Vagina (tissue), 2 donors: ENCODE data around the gene INSYN1. TPM values are rescaled to one million over a fixed set of nuclear protein-coding genes. Genes with fewer than 3 reads are reported as not detected.

ENCODE experiments used
- DNase-seq, 2 donors: peaks; one replicate each; pipeline ENCODE4 v3.0.0-alpha.2; 2017; ENCODE audit errors: extremely low spot score in 2 of 2
- H3K27ac ChIP-seq: fragments of 200-600 bp; sonication (generic); one replicate; pipeline ENCODE4 v1.5.1; 2019
- H3K27me3 ChIP-seq: fragments of 200-600 bp; sonication (generic); one replicate; pipeline ENCODE4 v1.5.1; 2019
- H3K36me3 ChIP-seq, 2 donors: fragments of 200-600 bp; sonication (generic); one replicate each; pipeline ENCODE4 v1.5.1; 2017 to 2019
- H3K4me1 ChIP-seq: fragments of 200-600 bp; sonication (generic); one replicate; pipeline ENCODE4 v1.5.1; 2019
- H3K4me3 ChIP-seq, 2 donors: fragments of 200-600 bp; sonication (generic); 1 replicate in 1 of 2; 2 replicates in 1 of 2; pipeline ENCODE4 v1.5.1; 2016 to 2019
- H3K9me3 ChIP-seq: fragments of 200-600 bp; sonication (generic); one replicate; pipeline ENCODE4 v1.5.1; 2019
- CTCF ChIP-seq, 3 experiments: fragments of 450-650 bp in 2 of 3; fragments of 200-600 bp in 1 of 3; sonication (generic) in 1 of 3; IDR thresholded peaks; one replicate each; pipeline ENCODE4 v1.5.1; 2017 to 2019; ENCODE audit warnings: antibody characterized with exemption in 3 of 3, mild to moderate bottlenecking in 2 of 3, moderate library complexity in 2 of 3
- POLR2A ChIP-seq, 2 donors: fragments of 450-650 bp; IDR thresholded peaks; one replicate each; pipeline ENCODE4 v1.6.1; 2017; ENCODE audit warnings: antibody characterized with exemption in 2 of 2, mild to moderate bottlenecking in 2 of 2, moderate library complexity in 2 of 2
- POLR2AphosphoS5 ChIP-seq, 2 donors: sonication (generic); formaldehyde crosslinking; IDR thresholded peaks; one replicate each; pipeline ENCODE4 v1.9.0; 2017; ENCODE audit warnings: antibody characterized with exemption in 2 of 2, mild to moderate bottlenecking in 2 of 2, low read depth in 1 of 2; ENCODE audit not compliant: insufficient read depth in 1 of 2
- intact Hi-C: fragments of 100-400 bp; cut with DNase I; formaldehyde crosslinking; loops from one replicate; pipeline ENCODE4 v1.15.1; 2023
- total RNA-seq: library from RNA; depleted of rRNA; stranded (reverse); fragments of >200 nt; gene quantifications from one replicate; pipeline ENCODE4 v1.2.3, GENCODE V29; 2016

INSYN1 gene
- total RNA-seq, 1 donor from 2014 or later = 5.6 TPM

- Histone ChIP-seq H3K27ac (no peak overlapping the region), H3K27me3 (no peaks in the 10 kb centered on the region), H3K9me3 (no peaks in the 10 kb centered on the region), H3K36me3 (peaks cover 0 to 23% of the 10 kb centered on the region in 2 donors), H3K4me1 (peaks cover 5% of the 10 kb centered on the region), H3K4me3 (no peak overlapping the region)
- intact Hi-C loops = no loop called here
- TF ChIP-seq CTCF (IDR thresholded peaks at IDR 0.05) (no peak), POLR2AphosphoS5 (IDR thresholded peaks at IDR 0.05; ENCODE audit: insufficient read depth in 1 of 2, low read depth in 1 of 2) (no peak), POLR2A (IDR thresholded peaks at IDR 0.05) (no peak)
- no peak for DNase-seq
Measured at GRCh38 chr15:73715417-73715816, 37.7 kb downstream of the INSYN1 start.

- TF ChIP-seq CTCF (IDR thresholded peaks at IDR 0.05) (no peak), POLR2A (IDR thresholded peaks at IDR 0.05) (no peak), POLR2AphosphoS5 (IDR thresholded peaks at IDR 0.05; ENCODE audit: insufficient read depth in 1 of 2, low read depth in 1 of 2) (no peak)
- Histone ChIP-seq H3K4me3 (no peak overlapping the region), H3K4me1 (peaks cover 5% of the 10 kb centered on the region), H3K36me3 (peaks cover 0 to 24% of the 10 kb centered on the region in 2 donors), H3K27me3 (no peaks in the 10 kb centered on the region), H3K9me3 (no peaks in the 10 kb centered on the region), H3K27ac (no peak overlapping the region)
- DNase-seq = no peak
- intact Hi-C loops = no loop called here
Measured at GRCh38 chr15:73714695-73715301, 38.4 kb downstream of the INSYN1 start.

GRCh38 chr15:73712107-73712506, 41.0 kb downstream of the INSYN1 start:
- peaks cover 5% of the 10 kb centered on the region for H3K4me1 ChIP-seq
- TF ChIP-seq POLR2AphosphoS5 (IDR thresholded peaks at IDR 0.05; ENCODE audit: insufficient read depth in 1 of 2, low read depth in 1 of 2) (no peak), POLR2A (IDR thresholded peaks at IDR 0.05) (no peak), CTCF (IDR thresholded peaks at IDR 0.05) (no peak)
- no peak overlapping the region for H3K4me3 ChIP-seq
- no peak for DNase-seq
- H3K27me3 ChIP-seq = no peaks in the 10 kb centered on the region
- no peak overlapping the region for H3K27ac ChIP-seq
- H3K9me3 ChIP-seq = no peaks in the 10 kb centered on the region
- intact Hi-C loops = no loop called here
- H3K36me3 ChIP-seq = peaks cover 0 to 38% of the 10 kb centered on the region in 2 donors

GRCh38 chr15:73711526-73711925, 41.6 kb downstream of the INSYN1 start:
- peaks cover under 1% of the 10 kb centered on the region for H3K4me1 ChIP-seq
- no peak for TF ChIP-seq POLR2AphosphoS5 (IDR thresholded peaks at IDR 0.05; ENCODE audit: insufficient read depth in 1 of 2, low read depth in 1 of 2)
- TF ChIP-seq POLR2A (IDR thresholded peaks at IDR 0.05) = no peak
- TF ChIP-seq CTCF (IDR thresholded peaks at IDR 0.05) = no peak
- H3K27ac ChIP-seq = no peak overlapping the region
- no peaks in the 10 kb centered on the region for H3K9me3 ChIP-seq
- intact Hi-C loops = no loop called here
- H3K4me3 ChIP-seq = no peak overlapping the region
- peaks cover 0 to 44% of the 10 kb centered on the region in 2 donors for H3K36me3 ChIP-seq
- H3K27me3 ChIP-seq = no peaks in the 10 kb centered on the region
- no peak for DNase-seq

GRCh38 chr15:73710321-73710720, 42.8 kb downstream of the INSYN1 start:
- TF ChIP-seq CTCF (IDR thresholded peaks at IDR 0.05) (no peak), POLR2AphosphoS5 (IDR thresholded peaks at IDR 0.05; ENCODE audit: insufficient read depth in 1 of 2, low read depth in 1 of 2) (no peak), POLR2A (IDR thresholded peaks at IDR 0.05) (no peak)
- Histone ChIP-seq H3K27ac (no peak overlapping the region), H3K4me3 (no peak overlapping the region), H3K4me1 (no peaks in the 10 kb centered on the region), H3K9me3 (no peaks in the 10 kb centered on the region), H3K27me3 (no peaks in the 10 kb centered on the region), H3K36me3 (peaks cover 0 to 45% of the 10 kb centered on the region in 2 donors)
- DNase-seq = no peak
- intact Hi-C loops = no loop called here
